Panc1 (cell line): ENCODE data around the gene OR4K1. TPM values are rescaled to one million over a fixed set of nuclear protein-coding genes. Genes with fewer than 3 reads are reported as not detected.

Experiments
- ATAC-seq: fragments of 200-7000 bp; cut with Tn5 transposase; 2 replicates; pipeline ENCODE4 v1.9.1; 2020; ENCODE audit warnings: mild to moderate bottlenecking, moderate library complexity
- BruUV-seq: library from RNA; stranded (reverse); fragments of 400-500 nt; replicated peaks from 2 replicates; lab custom pipeline; 2021; lab: Mats Ljungman, UMichigan
- CTCF ChIA-PET: fragments of 300-600 bp; sonication (Branson Sonifier 250); formaldehyde crosslinking; loops from one replicate; lab custom pipeline; 2022; ENCODE audit warnings: antibody characterized with exemption; lab: Charles Lee
- POLR2A ChIA-PET: fragments of 300-600 bp; sonication (Branson Sonifier 250); formaldehyde crosslinking; loops from one replicate; lab custom pipeline; 2022; ENCODE audit warnings: antibody characterized with exemption; lab: Charles Lee
- DNase-seq: peaks from one replicate; pipeline ENCODE4 v3.0.0-alpha.2; 2010; ENCODE audit warnings: low read depth, low spot score
- H3K27ac ChIP-seq: 2 replicates; pipeline ENCODE4 v1.5.1; 2011; ENCODE audit warnings: mild to moderate bottlenecking, low read length, inconsistent platforms
- H3K27me3 ChIP-seq: fragments of 200-500 bp; sonication (Bioruptor generic); 2 replicates; pipeline ENCODE4 v1.6.0; 2014; ENCODE audit warnings: low read length, inconsistent platforms; ENCODE audit not compliant: control insufficient read depth, insufficient read depth
- H3K36me3 ChIP-seq: fragments of 200-500 bp; sonication (Bioruptor generic); 2 replicates; pipeline ENCODE4 v1.5.1; 2014; ENCODE audit warnings: inconsistent platforms, mild to moderate bottlenecking, low read length, moderate library complexity; ENCODE audit not compliant: control insufficient read depth, insufficient read depth
- H3K4me1 ChIP-seq: 2 replicates; pipeline ENCODE4 v1.5.1; 2011; ENCODE audit warnings: inconsistent platforms, mild to moderate bottlenecking, low read length, moderate library complexity; ENCODE audit not compliant: control insufficient read depth, insufficient read depth
- H3K4me3 ChIP-seq, 2 experiments: 2 replicates each; pipeline ENCODE4 v1.5.1; 2011 to 2012; ENCODE audit warnings: low read depth in 2 of 2, low read length in 2 of 2, mild to moderate bottlenecking in 2 of 2, inconsistent platforms in 1 of 2, moderate library complexity in 1 of 2
- H3K9me3 ChIP-seq: fragments of 200-500 bp; sonication (Bioruptor generic); 2 replicates; pipeline ENCODE4 v1.5.1; 2014; ENCODE audit warnings: low read depth, mild to moderate bottlenecking, inconsistent platforms, low read length, moderate library complexity; ENCODE audit not compliant: control insufficient read depth, insufficient read depth
- CTCF ChIP-seq: fragments of 450-650 bp; IDR thresholded peaks from 2 replicates; pipeline ENCODE4 v1.5.1; 2017; ENCODE audit warnings: mild to moderate bottlenecking
- POLR2AphosphoS5 ChIP-seq: IDR thresholded peaks from 2 replicates; pipeline ENCODE4 v1.6.1; 2012; ENCODE audit warnings: mild to moderate bottlenecking, low read depth, low read length, moderate library complexity
- SIN3A ChIP-seq: IDR thresholded peaks from 2 replicates; pipeline ENCODE4 v1.6.1; 2012; ENCODE audit warnings: low read depth, mild to moderate bottlenecking, low read length, moderate library complexity, borderline replicate concordance; ENCODE audit not compliant: insufficient read depth
- TCF7L2 ChIP-seq: IDR thresholded peaks from 2 replicates; pipeline ENCODE4 v1.6.1; 2011; ENCODE audit warnings: mild to moderate bottlenecking, low read depth, low read length, inconsistent platforms
- in situ Hi-C: cut with HindIII; loops from 2 replicates; pipeline ENCODE4 v1.10.0; 2016; ENCODE audit warnings: low sequenced_read_pairs, low pct_unique_long_range_greater_than_20kb
- intact Hi-C: fragments of 100-400 bp; cut with micrococcal nuclease; formaldehyde crosslinking; loops from one replicate; pipeline ENCODE4 v1.10.0; 2022; ENCODE audit not compliant: unreplicated experiment
- total RNA-seq: library from RNA; stranded (reverse); gene quantifications from one replicate; pipeline ENCODE4 v1.2.1, GENCODE V29; 2021; ENCODE audit not compliant: unreplicated experiment
- TF ChIP-seq, protein P1 (sequence below), 2 experiments: IDR thresholded peaks; 2 replicates each; pipeline ENCODE4 v1.6.1; 2011 to 2012; ENCODE audit warnings: low read depth in 2 of 2, control low read depth in 1 of 2, low read length in 1 of 2, mild to moderate bottlenecking in 1 of 2, moderate library complexity in 1 of 2; ENCODE audit not compliant: insufficient read depth in 1 of 2

Gene OR4K1
- total RNA-seq, 1 experiment from 2014 or later = not detected

GRCh38 chr14:19900999-19901398 is 29.7 kb upstream of the OR4K1 start:
- POLR2A ChIA-PET = no interaction called here
- CTCF ChIA-PET = no interaction called here
- Histone ChIP-seq H3K27me3 (no peaks in the 10 kb centered on the region), H3K27ac (no peak overlapping the region), H3K4me3 (no peak overlapping the region), H3K4me1 (no peaks in the 10 kb centered on the region), H3K9me3 (no peaks in the 10 kb centered on the region), H3K36me3 (no peaks in the 10 kb centered on the region)
- TF ChIP-seq SIN3A (no peak), POLR2AphosphoS5 (no peak), TCF7L2 (no peak), CTCF (no peak)
- TF ChIP-seq, protein P1, sequence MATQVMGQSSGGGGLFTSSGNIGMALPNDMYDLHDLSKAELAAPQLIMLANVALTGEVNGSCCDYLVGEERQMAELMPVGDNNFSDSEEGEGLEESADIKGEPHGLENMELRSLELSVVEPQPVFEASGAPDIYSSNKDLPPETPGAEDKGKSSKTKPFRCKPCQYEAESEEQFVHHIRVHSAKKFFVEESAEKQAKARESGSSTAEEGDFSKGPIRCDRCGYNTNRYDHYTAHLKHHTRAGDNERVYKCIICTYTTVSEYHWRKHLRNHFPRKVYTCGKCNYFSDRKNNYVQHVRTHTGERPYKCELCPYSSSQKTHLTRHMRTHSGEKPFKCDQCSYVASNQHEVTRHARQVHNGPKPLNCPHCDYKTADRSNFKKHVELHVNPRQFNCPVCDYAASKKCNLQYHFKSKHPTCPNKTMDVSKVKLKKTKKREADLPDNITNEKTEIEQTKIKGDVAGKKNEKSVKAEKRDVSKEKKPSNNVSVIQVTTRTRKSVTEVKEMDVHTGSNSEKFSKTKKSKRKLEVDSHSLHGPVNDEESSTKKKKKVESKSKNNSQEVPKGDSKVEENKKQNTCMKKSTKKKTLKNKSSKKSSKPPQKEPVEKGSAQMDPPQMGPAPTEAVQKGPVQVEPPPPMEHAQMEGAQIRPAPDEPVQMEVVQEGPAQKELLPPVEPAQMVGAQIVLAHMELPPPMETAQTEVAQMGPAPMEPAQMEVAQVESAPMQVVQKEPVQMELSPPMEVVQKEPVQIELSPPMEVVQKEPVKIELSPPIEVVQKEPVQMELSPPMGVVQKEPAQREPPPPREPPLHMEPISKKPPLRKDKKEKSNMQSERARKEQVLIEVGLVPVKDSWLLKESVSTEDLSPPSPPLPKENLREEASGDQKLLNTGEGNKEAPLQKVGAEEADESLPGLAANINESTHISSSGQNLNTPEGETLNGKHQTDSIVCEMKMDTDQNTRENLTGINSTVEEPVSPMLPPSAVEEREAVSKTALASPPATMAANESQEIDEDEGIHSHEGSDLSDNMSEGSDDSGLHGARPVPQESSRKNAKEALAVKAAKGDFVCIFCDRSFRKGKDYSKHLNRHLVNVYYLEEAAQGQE (IDR thresholded peaks at IDR 0.05; ENCODE audit: insufficient read depth in 1 of 2, low read depth in 2 of 2, low read length in 1 of 2) = no peak
- DNase-seq = no peak
- no peak for ATAC-seq
- no TSS peak for BruUV-seq
- intact Hi-C loops (no loop called here), in situ Hi-C loops (no loop called here)

DNA sequence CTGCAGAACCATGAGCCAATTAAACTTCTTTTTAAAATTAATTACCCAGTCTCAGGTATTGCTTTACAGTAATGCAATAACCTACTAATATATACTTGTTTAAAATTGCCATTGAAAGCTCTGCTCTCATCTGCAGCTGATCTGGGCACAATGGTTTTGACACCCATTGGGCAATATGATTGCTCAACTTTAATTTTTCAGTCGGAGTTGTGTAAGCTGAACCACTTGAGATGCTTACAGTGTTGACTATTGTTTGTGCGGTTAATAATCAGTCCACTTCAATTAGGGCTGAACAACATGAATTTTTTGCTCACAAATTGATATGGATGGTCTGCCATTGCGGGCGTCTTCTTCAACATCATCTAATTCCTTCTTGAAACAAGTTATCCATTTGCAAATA is 28.3 kb upstream of the OR4K1 start:
- DNase-seq (no peak), ATAC-seq (no peak)
- in situ Hi-C loops (no loop called here), intact Hi-C loops (no loop called here)
- no TSS peak for BruUV-seq
- Histone ChIP-seq H3K27me3 (no peaks in the 10 kb centered on the region), H3K36me3 (no peaks in the 10 kb centered on the region), H3K4me1 (no peaks in the 10 kb centered on the region), H3K27ac (no peak overlapping the region), H3K9me3 (no peaks in the 10 kb centered on the region), H3K4me3 (no peak overlapping the region)
- CTCF ChIA-PET = no interaction called here
- POLR2A ChIA-PET = no interaction called here
- TF ChIP-seq POLR2AphosphoS5 (no peak), SIN3A (no peak), CTCF (no peak)
- TF ChIP-seq, protein P1 (IDR thresholded peaks at IDR 0.05; ENCODE audit: insufficient read depth in 1 of 2, low read depth in 2 of 2, low read length in 1 of 2) = no peak
